ENCODE results near the gene NPHP4.

GRCh38 chr1:5822266-5822665 is 170.0 kb downstream of the NPHP4 start:
- TF ChIP-seq CTCF (IDR thresholded peaks at IDR 0.05; ENCODE audit: low read depth, low read length, missing input control) (no peak), JUND (IDR thresholded peaks at IDR 0.05) (no peak), REST (IDR thresholded peaks at IDR 0.05) (no peak), SP1 (IDR thresholded peaks at IDR 0.05) (no peak), ATF3 (IDR thresholded peaks at IDR 0.05) (no peak), GABPA (IDR thresholded peaks at IDR 0.05 in 1 of 2, conservative IDR thresholded peaks at IDR 0.05 in 1 of 2) (no peak), MAX (IDR thresholded peaks at IDR 0.05) (no peak), EGR1 (IDR thresholded peaks at IDR 0.05; ENCODE audit: low read depth in 2 of 2) (no peak)

All from liver (tissue), 3 donors.